ENCODE measurements around the gene CACNA1H. TPM values are rescaled to one million over a fixed set of nuclear protein-coding genes. Genes with fewer than 3 reads are reported as not detected.

The CACNA1H gene
- total and polyA plus RNA-seq, 2 donors (not counting 3 experiments of a cell fraction or from before 2014, with no cell fraction given), result 0.03 TPM; not detected in 1

DNA sequence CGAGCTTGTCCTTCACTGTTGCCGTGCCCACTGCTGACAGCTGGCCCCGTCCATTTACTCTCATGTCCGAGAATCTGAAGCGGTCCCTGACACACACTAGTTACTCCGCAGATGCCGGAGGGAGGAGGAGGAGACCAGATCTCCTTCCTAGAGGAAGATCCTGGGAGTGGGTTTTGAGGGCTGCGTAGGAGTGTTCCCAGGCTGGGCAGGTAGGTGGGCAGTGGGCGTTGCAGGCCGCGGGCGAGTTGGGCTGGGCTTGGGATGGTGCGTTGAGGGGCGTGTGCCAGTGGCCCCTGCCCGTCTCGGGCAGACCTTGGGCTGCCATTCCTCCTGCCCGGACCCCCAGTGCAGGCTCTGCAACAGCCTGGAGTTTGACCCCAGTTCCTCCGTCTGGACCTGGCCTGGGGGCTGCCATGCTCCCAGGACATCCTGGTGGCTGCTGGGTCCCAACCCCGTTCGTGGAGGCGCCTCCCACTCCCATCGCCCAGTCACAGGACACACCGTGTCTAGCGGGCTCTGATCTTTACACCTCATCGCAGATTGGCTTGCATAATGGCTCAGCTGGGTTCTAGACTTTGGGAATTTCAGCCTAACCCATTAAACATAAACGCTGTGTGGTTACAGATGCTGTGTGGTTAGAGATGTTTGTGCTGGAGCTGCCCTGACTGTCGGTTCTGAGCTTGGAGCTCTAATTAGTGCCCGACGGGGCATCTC is 22.8 kb downstream of the CACNA1H start:
- CTCF ChIA-PET, result interaction anchor here (1.1 kb wide), 1 partner anchor 32 kb away, joined by 3 read pairs; no protein-coding TSS in a partner anchor
- no peaks in the 10 kb centered on the region for H3K9me1 ChIP-seq (replicated peaks; ENCODE audit: control insufficient read depth, extremely low read depth, insufficient read depth, low read length)
- no peak overlapping the region for H3K4me3 ChIP-seq (replicated peaks in 1 of 3; ENCODE audit: insufficient read depth in 1 of 3, low read depth in 1 of 3, low read length in 3 of 3)
- no peaks in the 10 kb centered on the region for H3K79me2 ChIP-seq (ENCODE audit: control insufficient read depth, insufficient read depth, low read length)
- FAIRE-seq (no peak), DNase-seq (ENCODE audit: low read depth, low spot score) (no peak)
- no peaks in the 10 kb centered on the region for H3K4me1 ChIP-seq (ENCODE audit: control insufficient read depth, extremely low read depth, insufficient read depth, low read length)
- dilution Hi-C loops (cut with MboI; ENCODE audit: extremely low pct_ligation_motif_present, low sequenced_read_pairs), result no loop called here
- no peaks in the 10 kb centered on the region for H3K36me3 ChIP-seq (ENCODE audit: control insufficient read depth in 2 of 2, extremely low read depth in 1 of 2, insufficient read depth in 2 of 2, low read length in 2 of 2)
- TF ChIP-seq EZH2 (IDR thresholded peaks at IDR 0.05; ENCODE audit: borderline replicate concordance, low read depth, low read length, severe bottlenecking) (no peak), GATA2 (IDR thresholded peaks at IDR 0.05; ENCODE audit: insufficient read depth, insufficient read length, low read depth, low read length) (no peak), JUN (IDR thresholded peaks at IDR 0.05; ENCODE audit: borderline replicate concordance, insufficient read depth, insufficient read length, low read depth) (no peak), POLR2AphosphoS5 (IDR thresholded peaks at IDR 0.05; ENCODE audit: insufficient read depth, low read depth, low read length) (no peak), POLR2A (IDR thresholded peaks at IDR 0.05; ENCODE audit: low read depth, low read length) (no peak), FOS (IDR thresholded peaks at IDR 0.05; ENCODE audit: borderline replicate concordance, insufficient read depth, low read length) (no peak), MYC (IDR thresholded peaks at IDR 0.05; ENCODE audit: low read depth, low read length) (no peak)
- TF ChIP-seq, protein P1, sequence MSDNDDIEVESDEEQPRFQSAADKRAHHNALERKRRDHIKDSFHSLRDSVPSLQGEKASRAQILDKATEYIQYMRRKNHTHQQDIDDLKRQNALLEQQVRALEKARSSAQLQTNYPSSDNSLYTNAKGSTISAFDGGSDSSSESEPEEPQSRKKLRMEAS (IDR thresholded peaks at IDR 0.05; ENCODE audit: insufficient read depth, insufficient read length), result no peak
- TF ChIP-seq, protein P2, sequence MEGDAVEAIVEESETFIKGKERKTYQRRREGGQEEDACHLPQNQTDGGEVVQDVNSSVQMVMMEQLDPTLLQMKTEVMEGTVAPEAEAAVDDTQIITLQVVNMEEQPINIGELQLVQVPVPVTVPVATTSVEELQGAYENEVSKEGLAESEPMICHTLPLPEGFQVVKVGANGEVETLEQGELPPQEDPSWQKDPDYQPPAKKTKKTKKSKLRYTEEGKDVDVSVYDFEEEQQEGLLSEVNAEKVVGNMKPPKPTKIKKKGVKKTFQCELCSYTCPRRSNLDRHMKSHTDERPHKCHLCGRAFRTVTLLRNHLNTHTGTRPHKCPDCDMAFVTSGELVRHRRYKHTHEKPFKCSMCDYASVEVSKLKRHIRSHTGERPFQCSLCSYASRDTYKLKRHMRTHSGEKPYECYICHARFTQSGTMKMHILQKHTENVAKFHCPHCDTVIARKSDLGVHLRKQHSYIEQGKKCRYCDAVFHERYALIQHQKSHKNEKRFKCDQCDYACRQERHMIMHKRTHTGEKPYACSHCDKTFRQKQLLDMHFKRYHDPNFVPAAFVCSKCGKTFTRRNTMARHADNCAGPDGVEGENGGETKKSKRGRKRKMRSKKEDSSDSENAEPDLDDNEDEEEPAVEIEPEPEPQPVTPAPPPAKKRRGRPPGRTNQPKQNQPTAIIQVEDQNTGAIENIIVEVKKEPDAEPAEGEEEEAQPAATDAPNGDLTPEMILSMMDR (IDR thresholded peaks at IDR 0.05; ENCODE audit: extremely low read depth in 1 of 2, insufficient read depth in 1 of 2, low read depth in 1 of 2, low read length in 2 of 2), result no peak
- no TSS peak for BruUV-seq (replicated peaks)
- POLR2A ChIA-PET, result no interaction called here
- H3K4me2 ChIP-seq (ENCODE audit: insufficient read depth, low read length), result no peak overlapping the region
- H3K27ac ChIP-seq (ENCODE audit: insufficient read depth, low read depth, low read length), result no peak overlapping the region
- H3K9ac ChIP-seq (replicated peaks; ENCODE audit: extremely low read depth, insufficient read depth, low read length), result no peak overlapping the region
- no peaks in the 10 kb centered on the region for H4K20me1 ChIP-seq (replicated peaks; ENCODE audit: control insufficient read depth, extremely low read depth, insufficient read depth, low read length)
- no peaks in the 10 kb centered on the region for H3K27me3 ChIP-seq (ENCODE audit: control insufficient read depth in 2 of 2, insufficient read depth in 2 of 2, low read length in 2 of 2)
- no peak overlapping the region for H2AFZ ChIP-seq (ENCODE audit: low read depth, low read length)
- intact Hi-C loops (cut with micrococcal nuclease), result loop anchor here (2.0 kb wide), 1 partner anchor 41 kb away; no protein-coding TSS in a partner anchor
- no peaks in the 10 kb centered on the region for H3K9me3 ChIP-seq (replicated peaks; ENCODE audit: control insufficient read depth, insufficient read depth, low read length)

All from endothelial cell of umbilical vein (primary cell).